Small intestine (tissue), 4 donors: ENCODE measurements around the gene ZNF117. TPM values are rescaled to one million over a fixed set of nuclear protein-coding genes. Genes with fewer than 3 reads are reported as not detected.

ENCODE experiments used
- polyA plus RNA-seq, 4 donors: library from polyadenylated mRNA; stranded (reverse) in 3 of 4; unstranded in 1 of 4; fragments of 200-250 nt in 3 of 4; fragments of 120-200 nt in 1 of 4; gene quantifications; one replicate each; pipeline versions ENCODE4 v1.2.1 to v1.2.3, GENCODE V29; 2013
- donor health status: healthy with polysubstance abuse.
- donor health status: Bipolar disorder and iron deficiency.
- donor health status: healthy.

Gene ZNF117
- polyA plus RNA-seq, 4 donors: 0.27 to 19.7 (median 1.3) TPM

Other genes starting within 250 kb of the ZNF117 start
- 10 to 100 TPM in 1 of 4 donors, 1 to 10 TPM in 3; 3.2 to 10.6 (median 3.9) TPM for gene ZNF138, start 196.6 kb downstream of the ZNF117 start, polyA plus RNA-seq
- 1 to 10 TPM in 2 of 4 donors, under 1 TPM in 2; 0.27 to 6.3 (median 2.1) TPM for gene ZNF273, start 87.8 kb downstream of the ZNF117 start, polyA plus RNA-seq
- 10 to 100 TPM in 2 of 4 donors, 1 to 10 TPM in 1, under 1 TPM in 1; 0.27 to 21.7 (median 8.6) TPM for gene ERV3-1, start 15.7 kb upstream of the ZNF117 start, polyA plus RNA-seq